H1 (cell line): Measurements from ENCODE around the gene MAGI1. TPM values are rescaled to one million over a fixed set of nuclear protein-coding genes. Genes with fewer than 3 reads are reported as not detected.

ENCODE experiments used
- CTCF ChIA-PET: fragments of 300-600 bp; sonication (Branson Sonifier 250); formaldehyde crosslinking; loops from one replicate; lab custom pipeline; 2021; ENCODE audit not compliant: partially characterized antibody; lab: Charles Lee
- POLR2A ChIA-PET: fragments of 300-600 bp; sonication (Branson Sonifier 250); formaldehyde crosslinking; loops from one replicate; lab custom pipeline; 2021; ENCODE audit warnings: inconsistent platforms; ENCODE audit not compliant: partially characterized antibody; lab: Charles Lee
- DNase-seq, 2 experiments: peaks; one replicate each; pipeline versions ENCODE4 v3.0.0 to v3.0.0-alpha.2; 2010 to 2022; ENCODE audit warnings: low spot score in 2 of 2, low read depth in 1 of 2, mixed read lengths in 1 of 2
- FAIRE-seq: peaks from 2 replicates; lab custom pipeline; 2011; peaks lifted over from hg19 to GRCh38; lab: Jason Lieb, UNC
- H2AFZ ChIP-seq: 2 replicates; pipeline ENCODE4 v1.8.1; 2012; ENCODE audit warnings: low read length, inconsistent platforms
- H2AK5ac ChIP-seq: 2 replicates; pipeline ENCODE4 v1.6.1; 2013; ENCODE audit warnings: low read depth, low read length
- H2BK120ac ChIP-seq: replicated peaks from 2 replicates; pipeline ENCODE3; 2013; ENCODE audit warnings: low read depth, low read length, inconsistent platforms
- H2BK12ac ChIP-seq: 2 replicates; pipeline ENCODE4 v1.6.1; 2013; ENCODE audit warnings: low read depth, low read length
- H2BK15ac ChIP-seq: 2 replicates; pipeline ENCODE4 v1.6.1; 2013; ENCODE audit warnings: low read length
- H2BK20ac ChIP-seq: 2 replicates; pipeline ENCODE4 v1.6.1; 2013; ENCODE audit warnings: low read length
- H2BK5ac ChIP-seq: 2 replicates; pipeline ENCODE4 v1.6.1; 2013; ENCODE audit warnings: low read depth, low read length
- H3K14ac ChIP-seq: 2 replicates; pipeline ENCODE4 v1.6.1; 2013; ENCODE audit warnings: inconsistent platforms; ENCODE audit not compliant: insufficient read length
- H3K18ac ChIP-seq: 2 replicates; pipeline ENCODE4 v1.6.1; 2013; ENCODE audit warnings: low read length; ENCODE audit errors: extremely low read depth
- H3K23ac ChIP-seq: 2 replicates; pipeline ENCODE4 v1.6.1; 2013; ENCODE audit warnings: inconsistent platforms; ENCODE audit not compliant: insufficient read length
- H3K23me2 ChIP-seq: 2 replicates; pipeline ENCODE4 v1.6.1; 2013; ENCODE audit warnings: low read depth, low read length
- H3K27ac ChIP-seq: 2 replicates; pipeline ENCODE4 v1.6.1; 2011; ENCODE audit warnings: low read depth, low read length, inconsistent platforms
- H3K27me3 ChIP-seq, 4 experiments: replicated peaks in 1 of 4; 1 replicate in 1 of 4; 2 replicates in 3 of 4; pipeline versions ENCODE4 v1.6.1 to v1.8.1; 2011 to 2013; ENCODE audit warnings: low read length in 3 of 4, mild to moderate bottlenecking in 3 of 4, inconsistent platforms in 2 of 4, mixed read lengths in 2 of 4, moderate library complexity in 1 of 4; ENCODE audit not compliant: control insufficient read depth in 3 of 4, insufficient read depth in 3 of 4; ENCODE audit errors: extremely low read depth in 1 of 4
- H3K36me3 ChIP-seq, 4 experiments: 2 replicates each; pipeline versions ENCODE4 v1.6.1 to v1.8.1; 2011 to 2013; ENCODE audit warnings: mild to moderate bottlenecking in 4 of 4, low read length in 3 of 4, moderate library complexity in 2 of 4, control low read depth in 1 of 4, inconsistent platforms in 1 of 4; ENCODE audit not compliant: insufficient read depth in 4 of 4, control insufficient read depth in 2 of 4
- H3K4ac ChIP-seq: replicated peaks from 2 replicates; pipeline ENCODE3; 2013; ENCODE audit warnings: low read length, low read depth, mixed read lengths, inconsistent platforms; ENCODE audit not compliant: insufficient read length
- H3K4me1 ChIP-seq, 4 experiments: replicated peaks in 1 of 4; 1 replicate in 1 of 4; 2 replicates in 3 of 4; pipeline versions ENCODE4 v1.6.1 to v1.8.1; 2011 to 2013; ENCODE audit warnings: low read length in 3 of 4, inconsistent platforms in 2 of 4, mixed read lengths in 1 of 4; ENCODE audit not compliant: insufficient read depth in 4 of 4, control insufficient read depth in 3 of 4
- H3K4me2 ChIP-seq, 2 experiments: 2 replicates each; pipeline versions ENCODE4 v1.6.1 to v1.8.1; 2011 to 2013; ENCODE audit warnings: low read depth in 2 of 2, low read length in 2 of 2, control low read depth in 1 of 2, inconsistent platforms in 1 of 2, mild to moderate bottlenecking in 1 of 2; ENCODE audit not compliant: insufficient read depth in 1 of 2
- H3K4me3 ChIP-seq, 4 experiments: fragments of 200-600, 300-600 bp in 1 of 4; sonication (generic), shearing (Covaris generic), sonication (Bioruptor Twin) in 1 of 4; 2 replicates each; pipeline versions ENCODE4 v1.5.1 to v1.8.1; 2011 to 2016; ENCODE audit warnings: low read length in 4 of 4, low read depth in 3 of 4, control low read depth in 2 of 4, inconsistent platforms in 2 of 4, mild to moderate bottlenecking in 2 of 4, mixed read lengths in 1 of 4, moderate library complexity in 1 of 4; ENCODE audit not compliant: insufficient read depth in 2 of 4; ENCODE audit errors: extremely low read depth in 1 of 4
- H3K56ac ChIP-seq: replicated peaks from 2 replicates; pipeline ENCODE3; 2013; ENCODE audit warnings: low read depth, mild to moderate bottlenecking, mixed read lengths, low read length, inconsistent platforms; ENCODE audit not compliant: insufficient read length
- H3K79me1 ChIP-seq: 2 replicates; pipeline ENCODE4 v1.6.1; 2013; ENCODE audit warnings: low read depth, low read length, control low read depth
- H3K79me2 ChIP-seq, 2 experiments: 2 replicates each; pipeline versions ENCODE4 v1.6.1 to v1.8.1; 2012 to 2013; ENCODE audit warnings: low read length in 2 of 2, mild to moderate bottlenecking in 2 of 2, inconsistent platforms in 1 of 2; ENCODE audit not compliant: insufficient read depth in 2 of 2, control insufficient read depth in 1 of 2
- H3K9ac ChIP-seq, 4 experiments: replicated peaks in 1 of 4; 1 replicate in 1 of 4; 2 replicates in 3 of 4; pipeline versions ENCODE4 v1.6.1 to v1.8.1; 2011 to 2013; ENCODE audit warnings: low read depth in 3 of 4, low read length in 3 of 4, control low read depth in 2 of 4, mild to moderate bottlenecking in 2 of 4, moderate library complexity in 2 of 4, inconsistent platforms in 1 of 4; ENCODE audit errors: extremely low read depth in 1 of 4
- H3K9me3 ChIP-seq, 2 experiments: 2 replicates each; pipeline versions ENCODE4 v1.6.1 to v1.8.1; 2012 to 2013; ENCODE audit warnings: mild to moderate bottlenecking in 2 of 2, moderate library complexity in 2 of 2, control low read depth in 1 of 2, inconsistent platforms in 1 of 2, low read depth in 1 of 2, low read length in 1 of 2, mixed read lengths in 1 of 2; ENCODE audit not compliant: insufficient read depth in 2 of 2
- H4K20me1 ChIP-seq, 2 experiments: replicated peaks in 1 of 2; 2 replicates each; pipeline versions ENCODE3 to v1.8.1; 2011 to 2013; ENCODE audit warnings: inconsistent platforms in 2 of 2, low read length in 2 of 2, mild to moderate bottlenecking in 1 of 2; ENCODE audit not compliant: insufficient read depth in 2 of 2, control insufficient read depth in 1 of 2
- H4K5ac ChIP-seq: 2 replicates; pipeline ENCODE4 v1.6.1; 2013; ENCODE audit warnings: low read length, low read depth, mixed read lengths, inconsistent platforms; ENCODE audit not compliant: insufficient read length
- H4K8ac ChIP-seq: 2 replicates; pipeline ENCODE4 v1.8.0; 2013; ENCODE audit warnings: mild to moderate bottlenecking, moderate library complexity, low read length, inconsistent platforms; ENCODE audit not compliant: insufficient read depth; ENCODE audit errors: extremely low read depth
- H4K91ac ChIP-seq: replicated peaks from 2 replicates; pipeline ENCODE3; 2013; ENCODE audit warnings: low read length, mixed read lengths, inconsistent platforms; ENCODE audit not compliant: insufficient read length
- ASH2L ChIP-seq: fragments of 200-600, 300-600 bp; sonication (generic); IDR thresholded peaks from one replicate; pipeline ENCODE4 v1.7.1; 2017; ENCODE audit warnings: low read length
- BRCA1 ChIP-seq: IDR thresholded peaks from 2 replicates; pipeline ENCODE4 v1.6.1; 2012; ENCODE audit warnings: low read depth, low read length, improper control_type of control experiment
- CHD1 ChIP-seq: IDR thresholded peaks from 2 replicates; pipeline ENCODE4 v1.6.1; 2012; ENCODE audit warnings: low read depth, low read length, improper control_type of control experiment
- EP300 ChIP-seq, 2 experiments: IDR thresholded peaks; 1 replicate in 1 of 2; 2 replicates in 1 of 2; pipeline ENCODE4 v1.6.1; 2011 to 2012; ENCODE audit warnings: low read depth in 2 of 2, low read length in 2 of 2, mild to moderate bottlenecking in 2 of 2, borderline replicate concordance in 1 of 2, inconsistent platforms in 1 of 2, moderate library complexity in 1 of 2
- JUND ChIP-seq: IDR thresholded peaks from 2 replicates; pipeline ENCODE4 v1.6.1; 2011; ENCODE audit warnings: mild to moderate bottlenecking, improper control_type of control experiment, low read length
- MAFK ChIP-seq: IDR thresholded peaks from 2 replicates; pipeline ENCODE4 v1.6.1; 2012; ENCODE audit warnings: low read depth, mild to moderate bottlenecking, improper control_type of control experiment, low read length
- POU5F1 ChIP-seq: IDR thresholded peaks from 2 replicates; pipeline ENCODE4 v1.6.1; 2011; ENCODE audit warnings: low read depth, mild to moderate bottlenecking, low read length, moderate library complexity
- RAD21 ChIP-seq, 2 experiments: IDR thresholded peaks in 1 of 2; conservative IDR thresholded peaks in 1 of 2; 2 replicates each; pipeline ENCODE4 v1.6.1; 2011; ENCODE audit warnings: low read depth in 2 of 2, low read length in 2 of 2, improper control_type of control experiment in 1 of 2, inconsistent platforms in 1 of 2, mild to moderate bottlenecking in 1 of 2, moderate library complexity in 1 of 2
- SIN3A ChIP-seq, 2 experiments: IDR thresholded peaks in 1 of 2; conservative IDR thresholded peaks in 1 of 2; 2 replicates each; pipeline ENCODE4 v1.6.1; 2011 to 2012; ENCODE audit warnings: low read length in 2 of 2, improper control_type of control experiment in 1 of 2, low read depth in 1 of 2, mild to moderate bottlenecking in 1 of 2
- TBP ChIP-seq: IDR thresholded peaks from 2 replicates; pipeline ENCODE4 v1.6.1; 2011; ENCODE audit warnings: low read depth, low read length, improper control_type of control experiment
- WGBS, 2 experiments: shearing (Covaris generic) in 1 of 2; methylation state at CpG; one replicate each; pipeline versions ENCODE4 v1.1.6 to v1.1.7; 2013 to 2015; ENCODE audit warnings: low lambda C conversion rate in 2 of 2, mixed read lengths in 2 of 2, inconsistent platforms in 1 of 2, low coverage in 1 of 2, missing lambda C conversion rate in 1 of 2; ENCODE audit not compliant: insufficient replicate concordance in 2 of 2, insufficient coverage in 1 of 2, insufficient read length in 1 of 2; ENCODE audit errors: extremely low coverage in 1 of 2, missing lambda C conversion rate in 1 of 2; 5-methylcytosine and 5-hydroxymethylcytosine counted together
- polyA plus RNA-seq, 7 experiments: library from polyadenylated mRNA; depleted of rRNA in 3 of 7; stranded (reverse) in 5 of 7; unstranded in 2 of 7; fragments of >200 nt in 5 of 7; fragments of 200-250 nt in 2 of 7; gene quantifications; 1 replicate in 5 of 7; 2 replicates in 1 of 7; 4 replicates in 1 of 7; pipeline versions ENCODE4 v1.2.1 to v1.2.3, GENCODE V29; 2011 to 2013; ENCODE audit warnings: missing spikeins in 2 of 7, mixed read lengths in 2 of 7
- total RNA-seq: library from RNA; stranded (reverse); fragmentation: NEBNext Ultra II Directional; extraction: Animal tissue kit (Norgen Biotek cat#: 25700); gene quantifications from 2 replicates; pipeline ENCODE4 v1.2.1, GENCODE V29; 2021
- TF ChIP-seq, protein P1 (sequence below): IDR thresholded peaks from 2 replicates; pipeline ENCODE4 v1.6.1; 2011; ENCODE audit warnings: low read depth, mild to moderate bottlenecking, low read length; ENCODE audit not compliant: insufficient read depth
- TF ChIP-seq, protein P2 (sequence below): IDR thresholded peaks from 2 replicates; pipeline ENCODE4 v1.6.1; 2011; ENCODE audit warnings: low read length, improper control_type of control experiment

MAGI1 gene
- total and polyA plus RNA-seq, 2 of the 8 experiments (the other 6 are each of a cell fraction or from before 2014, with no cell fraction given), result 19.8 to 78.0 TPM

DNA sequence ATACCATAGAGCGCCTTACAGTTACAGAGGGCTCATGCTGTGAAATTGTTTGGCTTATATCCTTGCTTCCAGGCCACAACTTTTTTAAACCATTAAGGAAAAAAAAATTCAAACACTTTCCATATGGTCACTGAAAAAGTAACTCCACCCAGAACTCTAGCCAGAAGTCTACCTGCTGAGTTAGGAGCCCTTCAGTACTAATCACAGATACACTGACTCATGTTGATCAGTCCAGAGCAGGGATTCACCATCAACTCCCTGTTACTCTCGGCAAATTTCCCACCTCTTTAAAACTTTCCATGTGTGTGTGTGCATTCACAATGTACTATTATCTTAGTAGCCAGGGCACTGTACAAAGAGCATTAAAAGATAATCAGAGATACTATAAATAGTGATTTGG, 372.8 kb downstream of the MAGI1 start:
- Histone ChIP-seq H3K4me1 (no peaks in the 10 kb centered on the region; a peak in 1 of 7 replicates), H3K23ac (no peak overlapping the region), H3K79me1 (no peaks in the 10 kb centered on the region), H3K4me2 (no peak overlapping the region), H3K9me3 (no peaks in the 10 kb centered on the region), H2BK12ac (no peak overlapping the region), H3K36me3 (no peaks in the 10 kb centered on the region), H3K23me2 (no peaks in the 10 kb centered on the region), H4K20me1 (no peaks in the 10 kb centered on the region), H4K5ac (no peak overlapping the region), H3K79me2 (0 out of 4 replicates have a peak, but pooled peaks cover 0 to 1% of the 10 kb centered on the region in 2 experiments), H3K56ac (no peak overlapping the region), H2BK120ac (no peak overlapping the region), H3K4ac (no peak overlapping the region), H2AK5ac (no peak overlapping the region), H3K14ac (no peak overlapping the region), H2BK5ac (no peak overlapping the region), H2BK20ac (no peak overlapping the region), H3K18ac (no peak overlapping the region), H2BK15ac (no peak overlapping the region), H3K4me3 (no peak overlapping the region), H3K27me3 (no peaks in the 10 kb centered on the region), H4K8ac (no peak overlapping the region), H3K9ac (no peak overlapping the region), H3K27ac (no peak overlapping the region), H2AFZ (no peak overlapping the region), H4K91ac (no peak overlapping the region)
- 95% methylated on average over 2 of the region's 2 CpGs; no CpG with 5 or more reads in 1 of the 2 experiments for WGBS, 2 experiments
- DNase-seq (no peak), FAIRE-seq (no peak)
- ChIA-PET CTCF (interaction anchor here (0.9 kb wide), 1 partner anchor 10 kb away, joined by 3 read pairs; no protein-coding TSS in a partner anchor), POLR2A (no interaction called here)
- TF ChIP-seq MAFK (no peak), EP300 (IDR thresholded peaks at IDR 0.05; ENCODE audit: borderline replicate concordance in 1 of 2, low read depth in 2 of 2, low read length in 2 of 2) (no peak), RAD21 (IDR thresholded peaks at IDR 0.05 in 1 of 2, conservative IDR thresholded peaks at IDR 0.05 in 1 of 2; ENCODE audit: low read depth in 2 of 2, low read length in 2 of 2) (no peak), CHD1 (no peak), SIN3A (conservative IDR thresholded peaks at IDR 0.05 in 1 of 2, IDR thresholded peaks at IDR 0.05 in 1 of 2; ENCODE audit: low read depth in 1 of 2, low read length in 2 of 2) (no peak), BRCA1 (no peak), POU5F1 (no peak), TBP (no peak), JUND (no peak), ASH2L (no peak)
- TF ChIP-seq, protein P1, sequence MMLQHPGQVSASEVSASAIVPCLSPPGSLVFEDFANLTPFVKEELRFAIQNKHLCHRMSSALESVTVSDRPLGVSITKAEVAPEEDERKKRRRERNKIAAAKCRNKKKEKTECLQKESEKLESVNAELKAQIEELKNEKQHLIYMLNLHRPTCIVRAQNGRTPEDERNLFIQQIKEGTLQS, result no peak
- TF ChIP-seq, protein P2, sequence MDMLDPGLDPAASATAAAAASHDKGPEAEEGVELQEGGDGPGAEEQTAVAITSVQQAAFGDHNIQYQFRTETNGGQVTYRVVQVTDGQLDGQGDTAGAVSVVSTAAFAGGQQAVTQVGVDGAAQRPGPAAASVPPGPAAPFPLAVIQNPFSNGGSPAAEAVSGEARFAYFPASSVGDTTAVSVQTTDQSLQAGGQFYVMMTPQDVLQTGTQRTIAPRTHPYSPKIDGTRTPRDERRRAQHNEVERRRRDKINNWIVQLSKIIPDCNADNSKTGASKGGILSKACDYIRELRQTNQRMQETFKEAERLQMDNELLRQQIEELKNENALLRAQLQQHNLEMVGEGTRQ, result no peak
